PC-3 (cell line): ENCODE results near the gene CEP85. TPM values are rescaled to one million over a fixed set of nuclear protein-coding genes. Genes with fewer than 3 reads are reported as not detected.
"Not testable (repeated sequence)": the region's sequence is repeated elsewhere in the genome, so short reads cannot be mapped to it uniquely, and the experiment has no call there.

Experiments
- ATAC-seq: fragments of 200-7000 bp; cut with Tn5 transposase; 2 replicates; pipeline ENCODE4 v1.9.1; 2020; ENCODE audit warnings: mild to moderate bottlenecking, moderate library complexity
- BruUV-seq: library from RNA; stranded (reverse); fragments of 400-500 nt; replicated peaks from 2 replicates; lab custom pipeline; 2021; lab: Mats Ljungman, UMichigan
- CTCF ChIA-PET: fragments of 300-600 bp; sonication (Branson Sonifier 250); formaldehyde crosslinking; loops from one replicate; lab custom pipeline; 2022; ENCODE audit warnings: antibody characterized with exemption; lab: Charles Lee
- POLR2A ChIA-PET: fragments of 300-600 bp; sonication (Branson Sonifier 250); formaldehyde crosslinking; loops from one replicate; lab custom pipeline; 2022; ENCODE audit warnings: antibody characterized with exemption; ENCODE audit not compliant: unreplicated experiment; lab: Charles Lee
- DNase-seq: peaks from one replicate; pipeline ENCODE4 v3.0.0-alpha.2; 2015
- H2AFZ ChIP-seq: fragments of 300-600 bp; sonication (generic); 2 replicates; pipeline ENCODE4 v1.6.0; 2016; ENCODE audit warnings: antibody characterized with exemption, low read length
- H3F3A ChIP-seq: fragments of 300-600 bp; sonication (generic); one replicate; pipeline ENCODE4 v1.6.0; 2017; ENCODE audit warnings: antibody characterized with exemption, low read length, control low read depth, mild to moderate bottlenecking; ENCODE audit not compliant: unreplicated experiment
- H3K27ac ChIP-seq: fragments of 300-600 bp; sonication (generic); 2 replicates; pipeline ENCODE4 v1.5.1; 2016; ENCODE audit warnings: mild to moderate bottlenecking, low read length
- H3K27me3 ChIP-seq: fragments of 300-600 bp; sonication (generic); 2 replicates; pipeline ENCODE4 v1.6.1; 2016; ENCODE audit warnings: low read length, mixed read lengths
- H3K36me3 ChIP-seq: fragments of 300-600 bp; sonication (generic); 2 replicates; pipeline ENCODE4 v1.6.1; 2016; ENCODE audit warnings: low read depth, mixed run types, low read length, mixed read lengths
- H3K4me1 ChIP-seq: fragments of 300-600 bp; sonication (generic); 2 replicates; pipeline ENCODE4 v1.5.1; 2016; ENCODE audit warnings: low read length; ENCODE audit not compliant: insufficient read depth
- H3K4me2 ChIP-seq: fragments of 300-600 bp; sonication (generic); 2 replicates; pipeline ENCODE4 v1.6.0; 2016; ENCODE audit warnings: low read length
- H3K4me3 ChIP-seq: fragments of 300-600 bp; sonication (generic); 2 replicates; pipeline ENCODE4 v1.5.1; 2016; ENCODE audit warnings: mild to moderate bottlenecking, low read length, mixed read lengths
- H3K79me2 ChIP-seq: fragments of 300-600 bp; sonication (generic); 2 replicates; pipeline ENCODE4 v1.6.1; 2017; ENCODE audit warnings: low read length, mixed read lengths
- H3K9ac ChIP-seq: fragments of 300-600 bp; sonication (generic); 2 replicates; pipeline ENCODE4 v1.6.0; 2016; ENCODE audit warnings: mild to moderate bottlenecking, low read length
- H3K9me2 ChIP-seq: fragments of 300-600 bp; sonication (generic); replicated peaks from 2 replicates; pipeline ENCODE4 v1.6.1; 2016; ENCODE audit warnings: mixed run types, low read length, mixed read lengths
- H3K9me3 ChIP-seq: fragments of 300-600 bp; sonication (generic); 2 replicates; pipeline ENCODE4 v1.6.1; 2016; ENCODE audit warnings: low read length, mixed read lengths
- H4K20me1 ChIP-seq: fragments of 300-600 bp; sonication (generic); 2 replicates; pipeline ENCODE4 v1.6.1; 2016; ENCODE audit warnings: low read length, mixed read lengths
- CTCF ChIP-seq: fragments of 300-600 bp; sonication (generic); conservative IDR thresholded peaks from 2 replicates; pipeline ENCODE4 v1.5.1; 2017; ENCODE audit warnings: antibody characterized with exemption, low read depth, mild to moderate bottlenecking, low read length
- EZH2 ChIP-seq: fragments of 300-600 bp; sonication (generic); IDR thresholded peaks from one replicate; pipeline ENCODE4 v1.6.1; 2017; ENCODE audit warnings: antibody characterized with exemption, mild to moderate bottlenecking, low read length; ENCODE audit not compliant: unreplicated experiment
- EZH2phosphoT487 ChIP-seq: fragments of 300-600 bp; sonication (generic); IDR thresholded peaks from 2 replicates; pipeline ENCODE4 v1.6.1; 2018; ENCODE audit warnings: mild to moderate bottlenecking, antibody characterized with exemption, low read length, borderline replicate concordance
- intact Hi-C: fragments of 100-400 bp; cut with micrococcal nuclease; formaldehyde crosslinking; loops from 2 replicates; pipeline ENCODE4 v1.9.0; 2023
- total RNA-seq: library from RNA; depleted of rRNA; stranded (reverse); fragments of >200 nt; gene quantifications from 2 replicates; pipeline ENCODE4 v1.2.3, GENCODE V29; 2014

The CEP85 gene
- total RNA-seq, 1 experiment from 2014 or later, result 30.6 TPM

- H3K4me2 ChIP-seq, result peak overlapping the region; percentile 94
- H3K9me2 ChIP-seq, result no peaks in the 10 kb centered on the region
- ChIA-PET CTCF (interaction anchor here (0.6 kb wide), 1 partner anchor 97 kb away, joined by 4 read pairs; no protein-coding TSS in a partner anchor), POLR2A (no interaction called here)
- H3K4me1 ChIP-seq, result peaks cover 31% of the 10 kb centered on the region
- TF ChIP-seq EZH2phosphoT487 (no peak), CTCF (no peak), EZH2 (no peak)
- H4K20me1 ChIP-seq, result no peaks in the 10 kb centered on the region
- BruUV-seq, result no TSS peak
- H3K9ac ChIP-seq, result peak overlapping the region; percentile 85
- no peaks in the 10 kb centered on the region for H3K36me3 ChIP-seq
- H3K4me3 ChIP-seq, result peak overlapping the region; percentile 67
- ATAC-seq (no peak), DNase-seq (no peak)
- H3K9me3 ChIP-seq, result no peaks in the 10 kb centered on the region
- peaks cover 27% of the 10 kb centered on the region for H3K79me2 ChIP-seq
- H3F3A ChIP-seq, result no peaks in the 10 kb centered on the region
- 0 out of 2 replicates have a peak overlapping the region, but pooled peaks have one; percentile 22 for H3K27ac ChIP-seq
- H3K27me3 ChIP-seq, result no peaks in the 10 kb centered on the region
- intact Hi-C loops, result loop anchor here (2.0 kb wide), 1 partner anchor 29 kb away; no protein-coding TSS in a partner anchor
- peak overlapping the region; percentile 97 for H2AFZ ChIP-seq
These were observed 73.4 kb downstream of the CEP85 start for GRCh38 chr1:26307363-26307781.

GRCh38 chr1:26307966-26308899 is 74.2 kb downstream of the CEP85 start:
- intact Hi-C loops, result loop anchor here (2.0 kb wide), 1 partner anchor 29 kb away; no protein-coding TSS in a partner anchor
- H4K20me1 ChIP-seq, H3K4me2 ChIP-seq, H3K27me3 ChIP-seq, H3K27ac ChIP-seq, H3F3A ChIP-seq, H3K36me3 ChIP-seq, H3K4me3 ChIP-seq, DNase-seq, H3K9ac ChIP-seq, POLR2A ChIA-PET, BruUV-seq, ATAC-seq, H3K9me3 ChIP-seq, H3K9me2 ChIP-seq: not testable (repeated sequence)
- CTCF ChIA-PET, result interaction anchor here (0.6 kb wide), 1 partner anchor 96 kb away, joined by 4 read pairs; no protein-coding TSS in a partner anchor
- Histone ChIP-seq H3K4me1 (peaks cover 22% of the 10 kb centered on the region), H2AFZ (0 out of 2 replicates have a peak overlapping the region, but pooled peaks have one; percentile 7), H3K79me2 (peaks cover 27% of the 10 kb centered on the region)

GRCh38 chr1:26314501-26314900 is 80.5 kb downstream of the CEP85 start:
- Histone ChIP-seq H3K9me3 (no peaks in the 10 kb centered on the region), H4K20me1 (no peaks in the 10 kb centered on the region), H3K4me2 (no peak overlapping the region), H3F3A (no peaks in the 10 kb centered on the region), H3K9me2 (no peaks in the 10 kb centered on the region), H3K4me1 (no peaks in the 10 kb centered on the region), H3K27me3 (no peaks in the 10 kb centered on the region), H3K79me2 (no peaks in the 10 kb centered on the region), H3K36me3 (no peaks in the 10 kb centered on the region), H2AFZ (no peak overlapping the region), H3K4me3 (no peak overlapping the region), H3K9ac (no peak overlapping the region), H3K27ac (no peak overlapping the region)
- no peak for TF ChIP-seq CTCF
- TF ChIP-seq EZH2, result no peak
- no peak for TF ChIP-seq EZH2phosphoT487
- CTCF ChIA-PET, result interaction anchor here (0.7 to 1.7 kb wide), 2 partner anchors 30 to 83 kb away, joined by 3 read pairs; no protein-coding TSS in a partner anchor
- BruUV-seq, result no TSS peak
- DNase-seq (no peak), ATAC-seq (no peak)
- intact Hi-C loops, result no loop called here
- POLR2A ChIA-PET, result no interaction called here
